Measurements from ENCODE around the gene NSUN4. TPM values are rescaled to one million over a fixed set of nuclear protein-coding genes. Genes with fewer than 3 reads are reported as not detected.

NSUN4 gene
- total and polyA plus RNA-seq, 2 of the 13 experiments (the other 11 are each of a cell fraction or from before 2014, with no cell fraction given), result 21.5 to 23.5 TPM

DNA sequence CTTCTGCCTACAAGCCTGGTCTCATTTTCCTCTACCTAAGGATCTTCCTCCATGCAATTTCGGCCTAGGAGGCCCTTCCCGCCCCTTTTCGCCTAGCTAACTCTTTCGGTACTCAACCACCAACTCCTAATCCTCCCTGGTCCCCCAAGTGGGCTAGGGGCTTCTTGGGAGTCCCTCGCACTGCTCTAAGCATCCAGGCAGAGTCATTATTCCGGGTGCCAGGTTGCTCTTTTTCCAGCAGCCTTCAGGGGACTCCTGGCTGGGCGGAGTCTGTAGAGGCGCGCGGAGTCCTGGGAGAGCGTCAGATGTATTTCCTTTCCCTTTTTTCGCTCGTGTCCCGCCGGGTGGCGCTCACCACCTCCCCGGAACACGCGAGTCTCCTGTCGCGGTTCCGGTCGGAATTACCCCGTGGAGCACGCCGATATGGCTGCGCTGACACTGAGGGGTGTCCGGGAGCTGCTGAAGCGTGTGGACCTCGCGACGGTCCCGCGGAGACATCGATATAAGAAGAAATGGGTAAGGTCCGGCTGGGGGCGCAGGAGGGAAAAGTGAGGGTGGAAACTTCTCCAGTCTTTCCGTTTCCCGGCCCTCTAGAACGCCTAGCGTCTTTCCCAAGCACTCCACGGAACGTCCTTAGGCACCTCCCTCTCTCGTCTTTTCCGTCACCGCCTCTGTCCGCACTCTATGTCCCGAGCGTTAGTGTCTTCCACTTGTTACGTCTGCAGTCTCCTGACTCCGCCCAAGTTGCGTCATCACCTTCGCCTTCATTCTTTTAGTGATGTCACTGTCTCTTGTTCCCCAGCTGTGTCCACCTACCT, at the start of gene NSUN4 (continued):
- TF ChIP-seq RFXANK (CRISPR knock-in tag; IDR thresholded peaks at IDR 0.05) (peak; percentile 60; the same call in 1 of the 2 replicates), RAD51 (IDR thresholded peaks at IDR 0.05; ENCODE audit: borderline replicate concordance) (no peak), RNF2 (conservative IDR thresholded peaks at IDR 0.05; ENCODE audit: low read depth) (no peak), ZSCAN31 (CRISPR knock-in tag; IDR thresholded peaks at IDR 0.05; ENCODE audit: low read depth) (no peak), TCF7 (IDR thresholded peaks at IDR 0.05; ENCODE audit: low read depth) (no peak), ZNF382 (CRISPR knock-in tag; IDR thresholded peaks at IDR 0.05; ENCODE audit: borderline replicate concordance) (no peak), GABPB1 (CRISPR knock-in tag; IDR thresholded peaks at IDR 0.05) (peak; percentile 93), SMC3 (IDR thresholded peaks at IDR 0.05; ENCODE audit: low read length) (no peak), ZFP62 (CRISPR knock-in tag; IDR thresholded peaks at IDR 0.05) (0 out of 2 replicates have a peak, but pooled peaks have one; percentile 22), MED13 (CRISPR knock-in tag; IDR thresholded peaks at IDR 0.05) (peak; percentile 72; the same call in 1 of the 2 replicates), ZNF333 (CRISPR knock-in tag; IDR thresholded peaks at IDR 0.05; ENCODE audit: borderline replicate concordance) (peak; percentile 29; the same call in 1 of the 2 replicates), HNRNPLL (IDR thresholded peaks at IDR 0.05; ENCODE audit: low read depth, low read length, poor library complexity, severe bottlenecking) (peak; percentile 54), ZNF549 (CRISPR knock-in tag; IDR thresholded peaks at IDR 0.05) (no peak)
- TF ChIP-seq, protein P1, sequence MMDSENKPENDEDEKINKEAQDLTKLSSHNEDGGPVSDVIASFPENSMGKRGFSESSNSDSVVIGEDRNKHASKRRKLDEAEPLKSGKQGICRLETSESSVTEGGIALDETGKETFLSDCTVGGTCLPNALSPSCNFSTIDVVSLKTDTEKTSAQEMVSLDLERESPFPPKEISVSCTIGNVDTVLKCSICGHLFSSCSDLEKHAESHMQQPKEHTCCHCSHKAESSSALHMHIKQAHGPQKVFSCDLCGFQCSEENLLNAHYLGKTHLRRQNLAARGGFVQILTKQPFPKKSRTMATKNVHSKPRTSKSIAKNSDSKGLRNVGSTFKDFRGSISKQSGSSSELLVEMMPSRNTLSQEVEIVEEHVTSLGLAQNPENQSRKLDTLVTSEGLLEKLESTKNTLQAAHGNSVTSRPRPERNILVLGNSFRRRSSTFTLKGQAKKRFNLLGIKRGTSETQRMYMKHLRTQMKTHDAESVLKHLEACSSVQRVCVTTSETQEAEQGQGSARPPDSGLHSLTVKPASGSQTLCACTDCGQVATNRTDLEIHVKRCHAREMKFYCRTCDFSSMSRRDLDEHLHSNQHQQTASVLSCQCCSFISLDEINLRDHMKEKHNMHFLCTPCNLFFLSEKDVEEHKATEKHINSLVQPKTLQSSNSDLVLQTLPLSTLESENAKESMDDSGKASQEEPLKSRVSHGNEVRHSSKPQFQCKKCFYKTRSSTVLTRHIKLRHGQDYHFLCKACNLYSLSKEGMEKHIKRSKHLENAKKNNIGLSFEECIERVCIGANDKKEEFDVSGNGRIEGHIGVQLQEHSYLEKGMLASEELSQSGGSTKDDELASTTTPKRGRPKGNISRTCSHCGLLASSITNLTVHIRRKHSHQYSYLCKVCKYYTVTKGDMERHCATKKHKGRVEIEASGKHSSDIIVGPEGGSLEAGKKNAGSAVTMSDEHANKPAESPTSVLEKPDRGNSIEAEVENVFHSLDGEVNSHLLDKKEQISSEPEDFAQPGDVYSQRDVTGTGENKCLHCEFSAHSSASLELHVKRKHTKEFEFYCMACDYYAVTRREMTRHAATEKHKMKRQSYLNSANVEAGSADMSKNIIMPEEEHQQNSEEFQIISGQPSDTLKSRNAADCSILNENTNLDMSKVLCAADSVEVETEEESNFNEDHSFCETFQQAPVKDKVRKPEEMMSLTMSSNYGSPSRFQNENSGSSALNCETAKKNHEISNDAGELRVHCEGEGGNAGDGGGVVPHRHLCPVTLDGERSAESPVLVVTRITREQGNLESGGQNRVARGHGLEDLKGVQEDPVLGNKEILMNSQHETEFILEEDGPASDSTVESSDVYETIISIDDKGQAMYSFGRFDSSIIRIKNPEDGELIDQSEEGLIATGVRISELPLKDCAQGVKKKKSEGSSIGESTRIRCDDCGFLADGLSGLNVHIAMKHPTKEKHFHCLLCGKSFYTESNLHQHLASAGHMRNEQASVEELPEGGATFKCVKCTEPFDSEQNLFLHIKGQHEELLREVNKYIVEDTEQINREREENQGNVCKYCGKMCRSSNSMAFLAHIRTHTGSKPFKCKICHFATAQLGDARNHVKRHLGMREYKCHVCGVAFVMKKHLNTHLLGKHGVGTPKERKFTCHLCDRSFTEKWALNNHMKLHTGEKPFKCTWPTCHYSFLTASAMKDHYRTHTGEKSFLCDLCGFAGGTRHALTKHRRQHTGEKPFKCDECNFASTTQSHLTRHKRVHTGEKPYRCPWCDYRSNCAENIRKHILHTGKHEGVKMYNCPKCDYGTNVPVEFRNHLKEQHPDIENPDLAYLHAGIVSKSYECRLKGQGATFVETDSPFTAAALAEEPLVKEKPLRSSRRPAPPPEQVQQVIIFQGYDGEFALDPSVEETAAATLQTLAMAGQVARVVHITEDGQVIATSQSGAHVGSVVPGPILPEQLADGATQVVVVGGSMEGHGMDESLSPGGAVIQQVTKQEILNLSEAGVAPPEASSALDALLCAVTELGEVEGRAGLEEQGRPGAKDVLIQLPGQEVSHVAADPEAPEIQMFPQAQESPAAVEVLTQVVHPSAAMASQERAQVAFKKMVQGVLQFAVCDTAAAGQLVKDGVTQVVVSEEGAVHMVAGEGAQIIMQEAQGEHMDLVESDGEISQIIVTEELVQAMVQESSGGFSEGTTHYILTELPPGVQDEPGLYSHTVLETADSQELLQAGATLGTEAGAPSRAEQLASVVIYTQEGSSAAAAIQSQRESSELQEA (CRISPR knock-in tag; IDR thresholded peaks at IDR 0.05; ENCODE audit: not compliant biosample characterization), result peak; percentile 61
- TF ChIP-seq, protein P2, sequence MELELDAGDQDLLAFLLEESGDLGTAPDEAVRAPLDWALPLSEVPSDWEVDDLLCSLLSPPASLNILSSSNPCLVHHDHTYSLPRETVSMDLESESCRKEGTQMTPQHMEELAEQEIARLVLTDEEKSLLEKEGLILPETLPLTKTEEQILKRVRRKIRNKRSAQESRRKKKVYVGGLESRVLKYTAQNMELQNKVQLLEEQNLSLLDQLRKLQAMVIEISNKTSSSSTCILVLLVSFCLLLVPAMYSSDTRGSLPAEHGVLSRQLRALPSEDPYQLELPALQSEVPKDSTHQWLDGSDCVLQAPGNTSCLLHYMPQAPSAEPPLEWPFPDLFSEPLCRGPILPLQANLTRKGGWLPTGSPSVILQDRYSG (CRISPR knock-in tag; IDR thresholded peaks at IDR 0.05), result peak; percentile 80
- TF ChIP-seq, protein P3, sequence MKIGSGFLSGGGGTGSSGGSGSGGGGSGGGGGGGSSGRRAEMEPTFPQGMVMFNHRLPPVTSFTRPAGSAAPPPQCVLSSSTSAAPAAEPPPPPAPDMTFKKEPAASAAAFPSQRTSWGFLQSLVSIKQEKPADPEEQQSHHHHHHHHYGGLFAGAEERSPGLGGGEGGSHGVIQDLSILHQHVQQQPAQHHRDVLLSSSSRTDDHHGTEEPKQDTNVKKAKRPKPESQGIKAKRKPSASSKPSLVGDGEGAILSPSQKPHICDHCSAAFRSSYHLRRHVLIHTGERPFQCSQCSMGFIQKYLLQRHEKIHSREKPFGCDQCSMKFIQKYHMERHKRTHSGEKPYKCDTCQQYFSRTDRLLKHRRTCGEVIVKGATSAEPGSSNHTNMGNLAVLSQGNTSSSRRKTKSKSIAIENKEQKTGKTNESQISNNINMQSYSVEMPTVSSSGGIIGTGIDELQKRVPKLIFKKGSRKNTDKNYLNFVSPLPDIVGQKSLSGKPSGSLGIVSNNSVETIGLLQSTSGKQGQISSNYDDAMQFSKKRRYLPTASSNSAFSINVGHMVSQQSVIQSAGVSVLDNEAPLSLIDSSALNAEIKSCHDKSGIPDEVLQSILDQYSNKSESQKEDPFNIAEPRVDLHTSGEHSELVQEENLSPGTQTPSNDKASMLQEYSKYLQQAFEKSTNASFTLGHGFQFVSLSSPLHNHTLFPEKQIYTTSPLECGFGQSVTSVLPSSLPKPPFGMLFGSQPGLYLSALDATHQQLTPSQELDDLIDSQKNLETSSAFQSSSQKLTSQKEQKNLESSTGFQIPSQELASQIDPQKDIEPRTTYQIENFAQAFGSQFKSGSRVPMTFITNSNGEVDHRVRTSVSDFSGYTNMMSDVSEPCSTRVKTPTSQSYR (CRISPR knock-in tag; IDR thresholded peaks at IDR 0.05; ENCODE audit: borderline replicate concordance), result no peak

Data from HepG2 (cell line).